H1 (cell line): ENCODE measurements around the gene ASIP. TPM values are rescaled to one million over a fixed set of nuclear protein-coding genes. Genes with fewer than 3 reads are reported as not detected.

Experiments
- CTCF ChIA-PET: fragments of 300-600 bp; sonication (Branson Sonifier 250); formaldehyde crosslinking; loops from one replicate; lab custom pipeline; 2021; ENCODE audit not compliant: partially characterized antibody; lab: Charles Lee
- POLR2A ChIA-PET: fragments of 300-600 bp; sonication (Branson Sonifier 250); formaldehyde crosslinking; loops from one replicate; lab custom pipeline; 2021; ENCODE audit warnings: inconsistent platforms; ENCODE audit not compliant: partially characterized antibody; lab: Charles Lee
- DNase-seq, 2 experiments: peaks; one replicate each; pipeline versions ENCODE4 v3.0.0 to v3.0.0-alpha.2; 2010 to 2022; ENCODE audit warnings: low spot score in 2 of 2, low read depth in 1 of 2, mixed read lengths in 1 of 2
- FAIRE-seq: peaks from 2 replicates; lab custom pipeline; 2011; peaks lifted over from hg19 to GRCh38; lab: Jason Lieb, UNC
- H2AFZ ChIP-seq: 2 replicates; pipeline ENCODE4 v1.8.1; 2012; ENCODE audit warnings: low read length, inconsistent platforms
- H2AK5ac ChIP-seq: 2 replicates; pipeline ENCODE4 v1.6.1; 2013; ENCODE audit warnings: low read depth, low read length
- H2BK120ac ChIP-seq: replicated peaks from 2 replicates; pipeline ENCODE3; 2013; ENCODE audit warnings: low read depth, low read length, inconsistent platforms
- H2BK12ac ChIP-seq: 2 replicates; pipeline ENCODE4 v1.6.1; 2013; ENCODE audit warnings: low read depth, low read length
- H2BK15ac ChIP-seq: 2 replicates; pipeline ENCODE4 v1.6.1; 2013; ENCODE audit warnings: low read length
- H2BK20ac ChIP-seq: 2 replicates; pipeline ENCODE4 v1.6.1; 2013; ENCODE audit warnings: low read length
- H2BK5ac ChIP-seq: 2 replicates; pipeline ENCODE4 v1.6.1; 2013; ENCODE audit warnings: low read depth, low read length
- H3K14ac ChIP-seq: 2 replicates; pipeline ENCODE4 v1.6.1; 2013; ENCODE audit warnings: inconsistent platforms; ENCODE audit not compliant: insufficient read length
- H3K18ac ChIP-seq: 2 replicates; pipeline ENCODE4 v1.6.1; 2013; ENCODE audit warnings: low read length; ENCODE audit errors: extremely low read depth
- H3K23ac ChIP-seq: 2 replicates; pipeline ENCODE4 v1.6.1; 2013; ENCODE audit warnings: inconsistent platforms; ENCODE audit not compliant: insufficient read length
- H3K23me2 ChIP-seq: 2 replicates; pipeline ENCODE4 v1.6.1; 2013; ENCODE audit warnings: low read depth, low read length
- H3K27ac ChIP-seq: 2 replicates; pipeline ENCODE4 v1.6.1; 2011; ENCODE audit warnings: low read depth, low read length, inconsistent platforms
- H3K27me3 ChIP-seq, 4 experiments: replicated peaks in 1 of 4; 1 replicate in 1 of 4; 2 replicates in 3 of 4; pipeline versions ENCODE4 v1.6.1 to v1.8.1; 2011 to 2013; ENCODE audit warnings: low read length in 3 of 4, mild to moderate bottlenecking in 3 of 4, inconsistent platforms in 2 of 4, mixed read lengths in 2 of 4, moderate library complexity in 1 of 4; ENCODE audit not compliant: control insufficient read depth in 3 of 4, insufficient read depth in 3 of 4; ENCODE audit errors: extremely low read depth in 1 of 4
- H3K36me3 ChIP-seq, 4 experiments: 2 replicates each; pipeline versions ENCODE4 v1.6.1 to v1.8.1; 2011 to 2013; ENCODE audit warnings: mild to moderate bottlenecking in 4 of 4, low read length in 3 of 4, moderate library complexity in 2 of 4, control low read depth in 1 of 4, inconsistent platforms in 1 of 4; ENCODE audit not compliant: insufficient read depth in 4 of 4, control insufficient read depth in 2 of 4
- H3K4ac ChIP-seq: replicated peaks from 2 replicates; pipeline ENCODE3; 2013; ENCODE audit warnings: low read length, low read depth, mixed read lengths, inconsistent platforms; ENCODE audit not compliant: insufficient read length
- H3K4me1 ChIP-seq, 4 experiments: replicated peaks in 1 of 4; 1 replicate in 1 of 4; 2 replicates in 3 of 4; pipeline versions ENCODE4 v1.6.1 to v1.8.1; 2011 to 2013; ENCODE audit warnings: low read length in 3 of 4, inconsistent platforms in 2 of 4, mixed read lengths in 1 of 4; ENCODE audit not compliant: insufficient read depth in 4 of 4, control insufficient read depth in 3 of 4
- H3K4me2 ChIP-seq, 2 experiments: 2 replicates each; pipeline versions ENCODE4 v1.6.1 to v1.8.1; 2011 to 2013; ENCODE audit warnings: low read depth in 2 of 2, low read length in 2 of 2, control low read depth in 1 of 2, inconsistent platforms in 1 of 2, mild to moderate bottlenecking in 1 of 2; ENCODE audit not compliant: insufficient read depth in 1 of 2
- H3K4me3 ChIP-seq, 4 experiments: fragments of 200-600, 300-600 bp in 1 of 4; sonication (generic), shearing (Covaris generic), sonication (Bioruptor Twin) in 1 of 4; 2 replicates each; pipeline versions ENCODE4 v1.5.1 to v1.8.1; 2011 to 2016; ENCODE audit warnings: low read length in 4 of 4, low read depth in 3 of 4, control low read depth in 2 of 4, inconsistent platforms in 2 of 4, mild to moderate bottlenecking in 2 of 4, mixed read lengths in 1 of 4, moderate library complexity in 1 of 4; ENCODE audit not compliant: insufficient read depth in 2 of 4; ENCODE audit errors: extremely low read depth in 1 of 4
- H3K56ac ChIP-seq: replicated peaks from 2 replicates; pipeline ENCODE3; 2013; ENCODE audit warnings: low read depth, mild to moderate bottlenecking, mixed read lengths, low read length, inconsistent platforms; ENCODE audit not compliant: insufficient read length
- H3K79me1 ChIP-seq: 2 replicates; pipeline ENCODE4 v1.6.1; 2013; ENCODE audit warnings: low read depth, low read length, control low read depth
- H3K79me2 ChIP-seq, 2 experiments: 2 replicates each; pipeline versions ENCODE4 v1.6.1 to v1.8.1; 2012 to 2013; ENCODE audit warnings: low read length in 2 of 2, mild to moderate bottlenecking in 2 of 2, inconsistent platforms in 1 of 2; ENCODE audit not compliant: insufficient read depth in 2 of 2, control insufficient read depth in 1 of 2
- H3K9ac ChIP-seq, 4 experiments: replicated peaks in 1 of 4; 1 replicate in 1 of 4; 2 replicates in 3 of 4; pipeline versions ENCODE4 v1.6.1 to v1.8.1; 2011 to 2013; ENCODE audit warnings: low read depth in 3 of 4, low read length in 3 of 4, control low read depth in 2 of 4, mild to moderate bottlenecking in 2 of 4, moderate library complexity in 2 of 4, inconsistent platforms in 1 of 4; ENCODE audit errors: extremely low read depth in 1 of 4
- H3K9me3 ChIP-seq, 2 experiments: 2 replicates each; pipeline versions ENCODE4 v1.6.1 to v1.8.1; 2012 to 2013; ENCODE audit warnings: mild to moderate bottlenecking in 2 of 2, moderate library complexity in 2 of 2, control low read depth in 1 of 2, inconsistent platforms in 1 of 2, low read depth in 1 of 2, low read length in 1 of 2, mixed read lengths in 1 of 2; ENCODE audit not compliant: insufficient read depth in 2 of 2
- H4K20me1 ChIP-seq, 2 experiments: replicated peaks in 1 of 2; 2 replicates each; pipeline versions ENCODE3 to v1.8.1; 2011 to 2013; ENCODE audit warnings: inconsistent platforms in 2 of 2, low read length in 2 of 2, mild to moderate bottlenecking in 1 of 2; ENCODE audit not compliant: insufficient read depth in 2 of 2, control insufficient read depth in 1 of 2
- H4K5ac ChIP-seq: 2 replicates; pipeline ENCODE4 v1.6.1; 2013; ENCODE audit warnings: low read length, low read depth, mixed read lengths, inconsistent platforms; ENCODE audit not compliant: insufficient read length
- H4K8ac ChIP-seq: 2 replicates; pipeline ENCODE4 v1.8.0; 2013; ENCODE audit warnings: mild to moderate bottlenecking, moderate library complexity, low read length, inconsistent platforms; ENCODE audit not compliant: insufficient read depth; ENCODE audit errors: extremely low read depth
- H4K91ac ChIP-seq: replicated peaks from 2 replicates; pipeline ENCODE3; 2013; ENCODE audit warnings: low read length, mixed read lengths, inconsistent platforms; ENCODE audit not compliant: insufficient read length
- HDAC2 ChIP-seq, 2 experiments: fragments of 300-600 bp in 1 of 2; sonication (generic) in 1 of 2; IDR thresholded peaks; 2 replicates each; pipeline ENCODE4 v1.6.1; 2011 to 2012; ENCODE audit warnings: low read depth in 2 of 2, low read length in 2 of 2, mild to moderate bottlenecking in 2 of 2, moderate library complexity in 2 of 2, borderline replicate concordance in 1 of 2, inconsistent platforms in 1 of 2
- RAD21 ChIP-seq, 2 experiments: IDR thresholded peaks in 1 of 2; conservative IDR thresholded peaks in 1 of 2; 2 replicates each; pipeline ENCODE4 v1.6.1; 2011; ENCODE audit warnings: low read depth in 2 of 2, low read length in 2 of 2, improper control_type of control experiment in 1 of 2, inconsistent platforms in 1 of 2, mild to moderate bottlenecking in 1 of 2, moderate library complexity in 1 of 2
- RXRA ChIP-seq: IDR thresholded peaks from 2 replicates; pipeline ENCODE4 v1.6.1; 2011; ENCODE audit warnings: low read depth, mild to moderate bottlenecking, low read length, moderate library complexity; ENCODE audit not compliant: insufficient read depth
- SIN3A ChIP-seq, 2 experiments: IDR thresholded peaks in 1 of 2; conservative IDR thresholded peaks in 1 of 2; 2 replicates each; pipeline ENCODE4 v1.6.1; 2011 to 2012; ENCODE audit warnings: low read length in 2 of 2, improper control_type of control experiment in 1 of 2, low read depth in 1 of 2, mild to moderate bottlenecking in 1 of 2
- WGBS, 2 experiments: shearing (Covaris generic) in 1 of 2; methylation state at CpG; one replicate each; pipeline versions ENCODE4 v1.1.6 to v1.1.7; 2013 to 2015; ENCODE audit warnings: low lambda C conversion rate in 2 of 2, mixed read lengths in 2 of 2, inconsistent platforms in 1 of 2, low coverage in 1 of 2, missing lambda C conversion rate in 1 of 2; ENCODE audit not compliant: insufficient replicate concordance in 2 of 2, insufficient coverage in 1 of 2, insufficient read length in 1 of 2; ENCODE audit errors: extremely low coverage in 1 of 2, missing lambda C conversion rate in 1 of 2; 5-methylcytosine and 5-hydroxymethylcytosine counted together
- polyA plus RNA-seq, 7 experiments: library from polyadenylated mRNA; depleted of rRNA in 3 of 7; stranded (reverse) in 5 of 7; unstranded in 2 of 7; fragments of >200 nt in 5 of 7; fragments of 200-250 nt in 2 of 7; gene quantifications; 1 replicate in 5 of 7; 2 replicates in 1 of 7; 4 replicates in 1 of 7; pipeline versions ENCODE4 v1.2.1 to v1.2.3, GENCODE V29; 2011 to 2013; ENCODE audit warnings: missing spikeins in 2 of 7, mixed read lengths in 2 of 7
- total RNA-seq: library from RNA; stranded (reverse); fragmentation: NEBNext Ultra II Directional; extraction: Animal tissue kit (Norgen Biotek cat#: 25700); gene quantifications from 2 replicates; pipeline ENCODE4 v1.2.1, GENCODE V29; 2021

ASIP gene
- total and polyA plus RNA-seq, 2 of the 8 experiments (the other 6 are each of a cell fraction or from before 2014, with no cell fraction given) = not detected

DNA sequence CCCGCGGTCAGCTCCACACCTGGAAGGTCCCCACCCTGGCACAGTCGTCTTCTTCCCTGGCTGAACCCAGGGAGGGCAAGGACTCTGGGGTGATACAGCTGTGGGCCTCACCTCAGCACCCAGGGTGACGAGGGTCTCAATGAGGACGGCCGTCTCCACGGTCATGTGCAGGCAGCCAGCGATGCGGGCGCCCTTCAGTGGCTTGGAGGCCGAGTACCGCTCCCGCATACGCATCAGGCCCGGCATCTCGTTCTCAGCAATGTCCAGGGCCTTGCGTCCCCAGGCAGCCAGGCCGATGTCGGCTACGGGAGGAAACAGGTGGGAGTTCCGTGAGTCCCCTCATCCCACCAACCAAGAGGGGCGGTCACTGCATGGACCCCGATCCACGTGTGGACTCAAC lies 54.1 kb downstream of the ASIP start:
- peaks cover 43 to 52% (median 50%) of the 10 kb centered on the region in 4 experiments for H3K36me3 ChIP-seq
- no peak for TF ChIP-seq HDAC2 (IDR thresholded peaks at IDR 0.05; ENCODE audit: borderline replicate concordance in 1 of 2, low read depth in 2 of 2, low read length in 2 of 2)
- no peak for TF ChIP-seq SIN3A (conservative IDR thresholded peaks at IDR 0.05 in 1 of 2, IDR thresholded peaks at IDR 0.05 in 1 of 2; ENCODE audit: low read depth in 1 of 2, low read length in 2 of 2)
- TF ChIP-seq RAD21 (IDR thresholded peaks at IDR 0.05 in 1 of 2, conservative IDR thresholded peaks at IDR 0.05 in 1 of 2; ENCODE audit: low read depth in 2 of 2, low read length in 2 of 2) = no peak
- no peak for TF ChIP-seq RXRA

More for the DNA sequence above, 54.1 kb downstream of the ASIP start:
- Histone ChIP-seq H2BK120ac (no peak overlapping the region), H3K18ac (no peak overlapping the region), H3K4me3 (no peak overlapping the region), H4K8ac (no peak overlapping the region), H4K20me1 (peaks cover 27 to 60% of the 10 kb centered on the region in 2 experiments), H3K4me1 (no peaks in the 10 kb centered on the region; a peak in 1 of 7 replicates), H2BK15ac (no peak overlapping the region), H2BK12ac (no peak overlapping the region), H3K79me2 (peaks cover 12 to 60% of the 10 kb centered on the region in 2 experiments), H3K23me2 (no peaks in the 10 kb centered on the region), H3K9ac (no peak overlapping the region), H2BK20ac (no peak overlapping the region), H3K9me3 (no peaks in the 10 kb centered on the region), H3K23ac (no peak overlapping the region), H2AK5ac (no peak overlapping the region), H3K4ac (no peak overlapping the region), H2BK5ac (peak overlapping the region; percentile 18; the same call in 1 of the 2 replicates), H4K91ac (no peak overlapping the region), H3K4me2 (no peak overlapping the region), H3K27me3 (no peaks in the 10 kb centered on the region), H4K5ac (no peak overlapping the region), H3K79me1 (peaks cover 18% of the 10 kb centered on the region), H3K27ac (no peak overlapping the region), H2AFZ (no peak overlapping the region), H3K14ac (no peak overlapping the region), H3K56ac (no peak overlapping the region)
- FAIRE-seq = no peak
- ChIA-PET POLR2A (interaction anchor here (0.9 kb wide), 1 partner anchor 16 kb away, joined by 3 read pairs; no protein-coding TSS in a partner anchor), CTCF (interaction anchor here (0.9 to 2.7 kb wide), 3 partner anchors 10 to 178 kb away, joined by 4 to 18 read pairs (median 4); no protein-coding TSS in a partner anchor)
- WGBS, 2 experiments = 94% methylated on average over 23 of the region's 24 CpGs; no CpG with 5 or more reads in 1 of the 2 experiments
- no peak for DNase-seq
